Measurements from ENCODE around the gene CYBB.

CYBB gene

DNA sequence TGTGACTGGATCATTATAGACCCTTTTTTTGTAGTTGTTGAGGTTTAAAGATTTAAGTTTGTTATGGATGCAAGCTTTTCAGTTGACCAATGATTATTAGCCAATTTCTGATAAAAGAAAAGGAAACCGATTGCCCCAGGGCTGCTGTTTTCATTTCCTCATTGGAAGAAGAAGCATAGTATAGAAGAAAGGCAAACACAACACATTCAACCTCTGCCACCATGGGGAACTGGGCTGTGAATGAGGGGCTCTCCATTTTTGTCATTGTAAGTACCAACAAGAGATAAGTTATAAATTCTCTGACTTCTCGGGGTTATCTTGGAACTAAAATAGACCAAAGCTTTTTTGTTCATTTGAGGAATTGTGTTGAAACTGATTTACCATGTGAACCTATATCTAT, at the start of gene CYBB:
Gene CYBB, plus strand, starts transcription at position 203 of the 400 bp plus-strand sequence. Its CDS starts 19 bp downstream, at position 222.
- H3K4me3 ChIP-seq (ENCODE audit: low read length), result no peak within 1 kb of the TSS
- no peak for DNase-seq (ENCODE audit: low read depth)
- TF ChIP-seq, protein P1, sequence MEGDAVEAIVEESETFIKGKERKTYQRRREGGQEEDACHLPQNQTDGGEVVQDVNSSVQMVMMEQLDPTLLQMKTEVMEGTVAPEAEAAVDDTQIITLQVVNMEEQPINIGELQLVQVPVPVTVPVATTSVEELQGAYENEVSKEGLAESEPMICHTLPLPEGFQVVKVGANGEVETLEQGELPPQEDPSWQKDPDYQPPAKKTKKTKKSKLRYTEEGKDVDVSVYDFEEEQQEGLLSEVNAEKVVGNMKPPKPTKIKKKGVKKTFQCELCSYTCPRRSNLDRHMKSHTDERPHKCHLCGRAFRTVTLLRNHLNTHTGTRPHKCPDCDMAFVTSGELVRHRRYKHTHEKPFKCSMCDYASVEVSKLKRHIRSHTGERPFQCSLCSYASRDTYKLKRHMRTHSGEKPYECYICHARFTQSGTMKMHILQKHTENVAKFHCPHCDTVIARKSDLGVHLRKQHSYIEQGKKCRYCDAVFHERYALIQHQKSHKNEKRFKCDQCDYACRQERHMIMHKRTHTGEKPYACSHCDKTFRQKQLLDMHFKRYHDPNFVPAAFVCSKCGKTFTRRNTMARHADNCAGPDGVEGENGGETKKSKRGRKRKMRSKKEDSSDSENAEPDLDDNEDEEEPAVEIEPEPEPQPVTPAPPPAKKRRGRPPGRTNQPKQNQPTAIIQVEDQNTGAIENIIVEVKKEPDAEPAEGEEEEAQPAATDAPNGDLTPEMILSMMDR (IDR thresholded peaks at IDR 0.05; ENCODE audit: insufficient read depth, low read depth, low read length, missing control alignments), result no peak

DNA sequence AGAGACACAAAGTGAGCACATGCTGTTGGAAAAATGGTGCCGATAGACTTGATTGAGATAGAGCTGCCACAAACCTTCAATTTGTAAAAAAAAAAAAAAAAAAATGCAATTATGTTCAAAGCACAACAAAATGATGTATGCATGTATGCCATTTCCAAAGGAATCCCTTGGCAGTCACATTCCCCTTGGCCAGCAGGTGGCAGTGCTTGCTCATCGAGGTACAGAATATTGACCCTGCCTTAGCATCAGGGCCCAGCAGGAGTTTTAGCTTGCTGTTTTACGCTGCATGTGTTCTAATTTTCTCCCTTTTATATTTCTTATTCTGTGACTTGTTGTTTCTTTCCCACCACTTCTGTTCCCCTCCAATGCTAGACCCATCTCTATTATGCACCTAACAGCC, 34.5 kb upstream of the CYBB start:
- peak; percentile 62 for DNase-seq (ENCODE audit: low read depth)
- no peak overlapping the region for H3K4me3 ChIP-seq (ENCODE audit: low read length)
- TF ChIP-seq, protein P1 (IDR thresholded peaks at IDR 0.05; ENCODE audit: insufficient read depth, low read depth, low read length, missing control alignments), result peak; percentile 79

DNA sequence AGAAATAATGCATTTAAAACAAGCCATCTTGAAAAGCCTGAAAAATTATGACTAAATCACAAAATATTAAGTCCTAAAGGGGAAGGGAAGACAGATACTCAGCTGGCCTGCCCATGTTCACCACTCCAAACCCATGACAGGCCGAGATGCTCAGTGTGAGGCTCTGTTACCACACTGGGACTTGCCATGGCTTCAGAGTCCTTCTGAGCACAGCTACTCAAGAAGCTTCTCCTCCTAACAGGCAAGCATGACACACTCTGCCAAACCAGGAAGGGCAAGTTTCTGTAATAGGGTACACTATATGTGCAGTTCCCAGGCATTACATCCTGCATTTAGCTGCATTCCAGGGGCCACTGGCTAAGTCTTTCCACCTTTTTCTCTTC, 34.0 kb upstream of the CYBB start:
- TF ChIP-seq, protein P1 (IDR thresholded peaks at IDR 0.05; ENCODE audit: insufficient read depth, low read depth, low read length, missing control alignments), result no peak
- H3K4me3 ChIP-seq (ENCODE audit: low read length), result no peak overlapping the region
- DNase-seq (ENCODE audit: low read depth), result no peak

- H3K4me3 ChIP-seq (ENCODE audit: low read length), result no peak overlapping the region
- peak; percentile 18 for DNase-seq (ENCODE audit: low read depth)
- TF ChIP-seq, protein P1 (IDR thresholded peaks at IDR 0.05; ENCODE audit: insufficient read depth, low read depth, low read length, missing control alignments), result no peak
These were observed 33.5 kb upstream of the CYBB start for GRCh38 chrX:37746218-37746941.

GRCh38 chrX:37746951-37747350, 32.9 kb upstream of the CYBB start:
- no peak for DNase-seq (ENCODE audit: low read depth)
- TF ChIP-seq, protein P1 (IDR thresholded peaks at IDR 0.05; ENCODE audit: insufficient read depth, low read depth, low read length, missing control alignments), result no peak
- no peak overlapping the region for H3K4me3 ChIP-seq (ENCODE audit: low read length)

DNA sequence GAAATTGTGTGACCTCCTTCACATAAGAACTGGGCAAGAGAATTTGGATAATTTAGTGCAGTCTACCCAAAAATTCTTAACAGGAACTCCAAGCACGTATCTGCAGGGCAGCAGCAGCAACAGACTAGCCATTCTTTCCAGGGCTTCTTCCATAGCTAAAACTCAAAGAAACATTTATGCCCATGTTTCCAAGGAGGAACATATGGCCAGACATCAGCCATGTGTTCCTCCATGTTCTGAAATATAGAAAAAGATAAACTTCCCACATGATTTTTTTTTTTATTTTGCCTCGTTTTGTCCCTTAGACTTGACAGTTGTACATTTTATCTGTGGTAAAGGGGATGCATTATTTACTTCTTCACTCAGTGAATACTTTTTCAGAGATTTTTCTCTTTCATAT, 27.6 kb upstream of the CYBB start:
- TF ChIP-seq, protein P1 (IDR thresholded peaks at IDR 0.05; ENCODE audit: insufficient read depth, low read depth, low read length, missing control alignments), result no peak
- H3K4me3 ChIP-seq (ENCODE audit: low read length), result no peak overlapping the region
- DNase-seq (ENCODE audit: low read depth), result no peak

GRCh38 chrX:37752936-37753335, 26.9 kb upstream of the CYBB start:
- DNase-seq (ENCODE audit: low read depth), result no peak
- no peak overlapping the region for H3K4me3 ChIP-seq (ENCODE audit: low read length)
- TF ChIP-seq, protein P1 (IDR thresholded peaks at IDR 0.05; ENCODE audit: insufficient read depth, low read depth, low read length, missing control alignments), result no peak
